Nephron progenitor cell (in vitro differentiated cells): Measurements from ENCODE around the gene PLCL1.

Experiments used
- DNase-seq: peaks from one replicate; pipeline ENCODE4 v3.0.0; 2021
- H3K27ac Mint-ChIP-seq: 2 replicates; pipeline ENCODE4 v1.8.0; 2021; ENCODE audit warnings: mild to moderate bottlenecking, moderate library complexity, mixed read lengths
- H3K27me3 Mint-ChIP-seq: 2 replicates; pipeline ENCODE4 v1.8.0; 2021; ENCODE audit warnings: mild to moderate bottlenecking, low read depth, mixed read lengths; ENCODE audit not compliant: poor library complexity
- H3K36me3 Mint-ChIP-seq: 2 replicates; pipeline ENCODE4 v1.8.0; 2021; ENCODE audit warnings: low read depth, mixed read lengths
- H3K4me1 Mint-ChIP-seq: 2 replicates; pipeline ENCODE4 v1.8.0; 2021; ENCODE audit warnings: mixed read lengths
- H3K4me3 Mint-ChIP-seq: 2 replicates; pipeline ENCODE4 v1.8.0; 2021; ENCODE audit warnings: mild to moderate bottlenecking, moderate library complexity, mixed read lengths
- H3K9me3 Mint-ChIP-seq: 2 replicates; pipeline ENCODE4 v1.8.0; 2021; ENCODE audit warnings: mild to moderate bottlenecking, moderate library complexity, mixed read lengths
- TF ChIP-seq, protein P1 (sequence below): fragments of 200-600 bp; sonication (generic); IDR thresholded peaks from 2 replicates; pipeline ENCODE4 v1.5.0; 2021; ENCODE audit warnings: antibody characterized with exemption

Gene PLCL1

DNA sequence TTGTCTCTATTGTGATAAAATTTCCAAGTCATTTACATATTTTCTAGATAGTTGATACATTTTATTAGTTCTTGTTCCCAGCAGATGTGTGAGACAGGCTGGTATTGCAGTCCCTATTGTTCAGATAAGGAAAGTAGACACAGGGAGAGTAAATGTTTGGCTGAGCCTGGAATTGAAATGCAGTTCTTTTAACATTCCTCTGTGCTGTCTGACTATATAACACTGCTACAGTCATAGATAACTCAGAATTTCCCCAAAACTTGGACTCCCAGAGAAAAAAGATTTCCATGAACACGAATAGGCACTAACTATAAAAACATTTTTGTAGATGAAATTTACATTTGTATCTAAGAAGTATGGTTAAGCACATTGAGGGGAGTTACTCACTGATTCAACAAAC lies 71.4 kb downstream of the PLCL1 start:
- Mint-ChIP-seq H3K9me3 (no peaks in the 10 kb centered on the region), H3K27me3 (no peaks in the 10 kb centered on the region), H3K36me3 (no peaks in the 10 kb centered on the region), H3K27ac (no peak overlapping the region), H3K4me1 (peaks cover 10% of the 10 kb centered on the region), H3K4me3 (no peak overlapping the region)
- no peak for DNase-seq
- TF ChIP-seq, protein P1, sequence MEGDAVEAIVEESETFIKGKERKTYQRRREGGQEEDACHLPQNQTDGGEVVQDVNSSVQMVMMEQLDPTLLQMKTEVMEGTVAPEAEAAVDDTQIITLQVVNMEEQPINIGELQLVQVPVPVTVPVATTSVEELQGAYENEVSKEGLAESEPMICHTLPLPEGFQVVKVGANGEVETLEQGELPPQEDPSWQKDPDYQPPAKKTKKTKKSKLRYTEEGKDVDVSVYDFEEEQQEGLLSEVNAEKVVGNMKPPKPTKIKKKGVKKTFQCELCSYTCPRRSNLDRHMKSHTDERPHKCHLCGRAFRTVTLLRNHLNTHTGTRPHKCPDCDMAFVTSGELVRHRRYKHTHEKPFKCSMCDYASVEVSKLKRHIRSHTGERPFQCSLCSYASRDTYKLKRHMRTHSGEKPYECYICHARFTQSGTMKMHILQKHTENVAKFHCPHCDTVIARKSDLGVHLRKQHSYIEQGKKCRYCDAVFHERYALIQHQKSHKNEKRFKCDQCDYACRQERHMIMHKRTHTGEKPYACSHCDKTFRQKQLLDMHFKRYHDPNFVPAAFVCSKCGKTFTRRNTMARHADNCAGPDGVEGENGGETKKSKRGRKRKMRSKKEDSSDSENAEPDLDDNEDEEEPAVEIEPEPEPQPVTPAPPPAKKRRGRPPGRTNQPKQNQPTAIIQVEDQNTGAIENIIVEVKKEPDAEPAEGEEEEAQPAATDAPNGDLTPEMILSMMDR = no peak

DNA sequence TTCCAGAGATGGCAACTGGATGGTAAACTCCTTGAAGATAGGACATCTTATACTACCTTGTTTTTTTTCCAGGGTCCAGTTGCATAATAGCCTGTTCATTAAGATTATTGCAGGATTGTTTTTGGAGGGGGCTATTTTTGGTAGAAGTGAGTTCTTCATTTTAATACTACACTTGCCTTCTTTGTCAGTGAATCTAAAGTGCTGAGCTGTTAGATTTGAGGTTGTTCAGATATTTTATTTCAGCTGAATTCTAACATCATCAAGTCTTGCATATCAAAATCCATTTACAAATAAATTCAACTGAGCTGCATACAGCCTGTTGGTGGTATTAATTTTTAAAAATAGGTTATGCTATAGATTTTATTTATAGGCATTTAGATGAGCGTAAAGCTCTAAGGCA lies 72.1 kb downstream of the PLCL1 start:
- Mint-ChIP-seq H3K27me3 (no peaks in the 10 kb centered on the region), H3K9me3 (no peaks in the 10 kb centered on the region), H3K36me3 (no peaks in the 10 kb centered on the region), H3K4me3 (no peak overlapping the region), H3K27ac (no peak overlapping the region), H3K4me1 (peaks cover 9% of the 10 kb centered on the region)
- no peak for DNase-seq
- TF ChIP-seq, protein P1 = no peak

DNA sequence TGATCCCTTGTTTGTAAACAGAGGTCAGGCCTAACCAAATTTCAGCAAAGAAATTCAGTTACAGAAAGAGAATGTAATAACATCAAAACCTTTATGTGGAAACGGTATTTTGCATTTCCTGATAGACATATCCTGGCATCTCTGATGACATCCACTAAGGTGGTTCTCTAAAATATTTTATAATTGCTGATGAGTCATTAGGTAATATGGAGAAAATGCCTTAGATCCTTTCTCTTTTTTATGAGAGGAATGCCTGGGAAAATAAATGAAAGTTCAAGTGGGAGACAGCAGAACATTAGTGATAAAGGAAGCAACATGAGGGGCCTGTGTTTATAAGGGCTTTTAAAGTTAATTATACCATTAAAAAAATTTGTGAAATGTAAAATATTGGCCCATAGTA lies 72.6 kb downstream of the PLCL1 start:
- H3K4me1 Mint-ChIP-seq = peaks cover 4% of the 10 kb centered on the region
- H3K4me3 Mint-ChIP-seq = no peak overlapping the region

DNA sequence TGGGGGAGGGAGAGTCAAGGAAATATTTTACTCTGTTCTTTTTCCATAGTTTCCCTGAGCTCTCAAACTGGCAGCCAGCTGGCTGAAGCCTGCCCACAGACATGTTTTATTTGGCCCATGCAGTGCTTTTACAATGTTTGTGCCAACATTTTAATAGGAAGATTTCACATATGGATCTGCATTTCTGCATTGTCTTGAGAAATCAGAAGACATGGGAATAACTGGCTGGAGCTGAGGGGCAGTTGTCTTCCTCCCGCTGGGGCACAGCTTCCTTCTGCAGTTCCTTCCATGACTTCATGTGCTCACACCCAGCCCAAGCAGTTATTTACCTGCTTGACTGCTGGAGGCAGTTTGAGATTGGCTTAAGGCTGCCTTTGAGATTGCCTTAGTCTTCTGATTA lies 74.4 kb downstream of the PLCL1 start:
- Mint-ChIP-seq H3K27ac (no peak overlapping the region), H3K4me1 (no peaks in the 10 kb centered on the region), H3K4me3 (no peak overlapping the region)

More for the DNA sequence above, 72.6 kb downstream of the PLCL1 start:
- no peaks in the 10 kb centered on the region for H3K27me3 Mint-ChIP-seq
- no peak overlapping the region for H3K27ac Mint-ChIP-seq
- no peaks in the 10 kb centered on the region for H3K36me3 Mint-ChIP-seq
- DNase-seq = no peak
- TF ChIP-seq, protein P1 = no peak
- no peaks in the 10 kb centered on the region for H3K9me3 Mint-ChIP-seq

DNA sequence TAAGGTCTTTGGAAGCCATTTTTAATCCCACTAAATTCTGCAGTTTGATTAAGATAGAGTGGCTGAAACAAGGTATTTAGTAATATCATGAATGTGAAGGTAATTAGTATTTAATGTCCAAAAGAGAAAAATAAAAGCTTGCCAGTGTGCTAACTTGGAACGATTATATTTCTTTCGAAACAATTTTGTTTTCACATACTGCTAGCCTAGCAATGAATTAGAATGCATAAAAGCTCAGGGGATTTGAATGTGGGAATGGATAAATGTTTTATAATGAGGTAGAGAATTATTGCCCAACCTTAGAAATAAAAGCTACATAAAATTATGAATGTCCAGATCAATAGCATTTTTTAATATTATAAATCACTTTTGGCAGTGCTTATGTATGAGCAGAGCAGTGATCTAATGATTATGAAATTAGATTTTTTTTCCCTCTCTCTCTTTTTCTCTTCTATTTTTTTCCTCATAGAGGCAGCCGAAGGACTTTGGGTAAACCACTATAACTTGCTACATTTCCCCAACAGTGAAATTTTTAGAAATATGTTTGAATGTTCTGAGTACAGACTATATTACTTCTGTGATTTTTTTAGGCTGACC lies 75.5 kb downstream of the PLCL1 start:
- H3K4me1 Mint-ChIP-seq = no peaks in the 10 kb centered on the region
- no peak overlapping the region for H3K4me3 Mint-ChIP-seq
- TF ChIP-seq, protein P1 = no peak
- H3K27ac Mint-ChIP-seq = no peak overlapping the region
- H3K36me3 Mint-ChIP-seq = no peaks in the 10 kb centered on the region
- DNase-seq = no peak
- no peaks in the 10 kb centered on the region for H3K9me3 Mint-ChIP-seq
- H3K27me3 Mint-ChIP-seq = no peaks in the 10 kb centered on the region

More for the DNA sequence above, 74.4 kb downstream of the PLCL1 start:
- DNase-seq = no peak
- Mint-ChIP-seq H3K36me3 (no peaks in the 10 kb centered on the region), H3K9me3 (no peaks in the 10 kb centered on the region), H3K27me3 (no peaks in the 10 kb centered on the region)
- TF ChIP-seq, protein P1 = no peak

DNA sequence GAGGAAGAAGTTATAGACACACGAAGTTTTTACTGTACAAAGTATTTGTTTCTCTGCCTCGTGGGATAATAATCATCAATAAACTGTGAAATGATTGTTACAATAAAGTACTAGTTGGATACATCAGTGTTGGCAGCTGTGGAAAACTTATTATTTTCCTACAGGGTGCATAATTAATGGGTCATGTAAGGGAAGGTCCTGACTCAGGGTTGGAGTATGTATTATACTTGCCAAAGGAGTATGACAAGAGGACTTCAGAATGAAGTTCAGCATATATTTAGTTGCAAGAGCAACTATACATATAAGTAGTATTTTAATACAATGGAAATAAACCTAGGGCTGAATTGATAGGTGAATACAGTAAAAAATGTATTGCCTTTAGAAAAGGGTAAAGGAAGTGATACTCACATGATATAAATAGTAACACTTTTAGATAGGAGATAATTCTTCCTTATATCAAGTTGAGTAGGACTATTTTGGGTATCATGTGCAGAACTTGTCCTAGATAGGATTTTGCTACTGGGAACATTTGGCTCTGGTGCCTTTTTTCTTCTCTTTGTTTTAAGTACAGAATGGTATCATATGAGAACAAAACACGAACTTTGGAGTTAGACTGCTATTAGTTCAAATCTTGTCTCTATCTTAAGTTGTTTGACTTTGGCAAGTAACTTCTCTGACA lies 79.1 kb downstream of the PLCL1 start:
- DNase-seq = no peak
- H3K9me3 Mint-ChIP-seq = no peaks in the 10 kb centered on the region
- H3K27me3 Mint-ChIP-seq = no peaks in the 10 kb centered on the region
- H3K4me3 Mint-ChIP-seq = no peak overlapping the region
- H3K4me1 Mint-ChIP-seq = peaks cover 5% of the 10 kb centered on the region
- TF ChIP-seq, protein P1 = no peak
- H3K36me3 Mint-ChIP-seq = no peaks in the 10 kb centered on the region
- H3K27ac Mint-ChIP-seq = no peak overlapping the region
